22Rv1 (cell line): ENCODE data around the gene ASMTL.

Experiments
- CTCF ChIP-seq: fragments of 450-650 bp; IDR thresholded peaks from 2 replicates; pipeline ENCODE4 v1.5.1; 2017; ENCODE audit warnings: mild to moderate bottlenecking
- ZFX ChIP-seq: fragments of 450-650 bp; IDR thresholded peaks from 2 replicates; pipeline ENCODE4 v1.6.1; 2017; ENCODE audit warnings: antibody characterized with exemption, borderline replicate concordance

DNA sequence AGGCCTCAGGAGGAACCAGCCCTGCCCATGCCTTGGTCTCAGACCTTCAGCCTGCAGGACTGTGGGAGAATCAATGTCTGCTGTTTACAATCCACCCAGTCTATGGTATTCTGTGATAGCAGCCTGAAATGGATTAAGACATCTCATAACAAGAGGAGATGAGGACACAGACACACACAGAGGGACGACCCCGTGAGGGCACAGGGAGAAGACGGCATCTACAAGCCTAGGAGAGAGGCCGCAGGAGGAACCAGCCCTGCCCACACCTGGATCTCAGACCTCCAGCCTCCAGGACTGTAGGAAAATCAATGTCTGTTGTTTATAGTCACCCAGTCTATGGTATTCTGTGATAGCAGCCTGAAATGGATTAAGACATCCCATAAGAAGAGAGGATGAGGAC is 64.1 kb downstream of the ASMTL start:
- TF ChIP-seq CTCF: no peak
- TF ChIP-seq ZFX: no peak
